ENCODE data around the gene ARHGAP15.

The ARHGAP15 gene

GRCh38 chr2:143312441-143312840 is 183.2 kb downstream of the ARHGAP15 start:
- no peaks in the 10 kb centered on the region for H3K27me3 ChIP-seq (ENCODE audit: control insufficient read depth, insufficient read depth, low read length)
- H3K9ac ChIP-seq (ENCODE audit: low read length): no peak overlapping the region
- no peak overlapping the region for H3K4me3 ChIP-seq (ENCODE audit: low read length)
- H3K27ac ChIP-seq (ENCODE audit: low read depth, low read length): no peak overlapping the region
- no peaks in the 10 kb centered on the region for H3K4me1 ChIP-seq (ENCODE audit: control insufficient read depth, insufficient read depth, low read length)
- no peaks in the 10 kb centered on the region for H3K36me3 ChIP-seq (ENCODE audit: control insufficient read depth, insufficient read depth, low read length)

- H3K4me1 ChIP-seq (ENCODE audit: control insufficient read depth, insufficient read depth, low read length): no peaks in the 10 kb centered on the region
- H3K27me3 ChIP-seq (ENCODE audit: control insufficient read depth, insufficient read depth, low read length): no peaks in the 10 kb centered on the region
- H3K9ac ChIP-seq (ENCODE audit: low read length): no peak overlapping the region
- no peaks in the 10 kb centered on the region for H3K36me3 ChIP-seq (ENCODE audit: control insufficient read depth, insufficient read depth, low read length)
- H3K4me3 ChIP-seq (ENCODE audit: low read length): no peak overlapping the region
- no peak overlapping the region for H3K27ac ChIP-seq (ENCODE audit: low read depth, low read length)
These were observed 184.6 kb downstream of the ARHGAP15 start for GRCh38 chr2:143313861-143314260.

- Histone ChIP-seq H3K4me1 (ENCODE audit: control insufficient read depth, insufficient read depth, low read length) (no peaks in the 10 kb centered on the region), H3K27ac (ENCODE audit: low read depth, low read length) (no peak overlapping the region), H3K4me3 (ENCODE audit: low read length) (no peak overlapping the region), H3K36me3 (ENCODE audit: control insufficient read depth, insufficient read depth, low read length) (no peaks in the 10 kb centered on the region), H3K9ac (ENCODE audit: low read length) (no peak overlapping the region), H3K27me3 (ENCODE audit: control insufficient read depth, insufficient read depth, low read length) (no peaks in the 10 kb centered on the region)
These were observed 192.8 kb downstream of the ARHGAP15 start for GRCh38 chr2:143321994-143322393.

GRCh38 chr2:143329288-143329687 is 200.1 kb downstream of the ARHGAP15 start:
- Histone ChIP-seq H3K27ac (ENCODE audit: low read depth, low read length) (no peak overlapping the region), H3K36me3 (ENCODE audit: control insufficient read depth, insufficient read depth, low read length) (no peaks in the 10 kb centered on the region), H3K4me1 (ENCODE audit: control insufficient read depth, insufficient read depth, low read length) (no peaks in the 10 kb centered on the region), H3K27me3 (ENCODE audit: control insufficient read depth, insufficient read depth, low read length) (no peaks in the 10 kb centered on the region), H3K9ac (ENCODE audit: low read length) (no peak overlapping the region), H3K4me3 (ENCODE audit: low read length) (no peak overlapping the region)

GRCh38 chr2:143333168-143333791 is 204.1 kb downstream of the ARHGAP15 start:
- no peaks in the 10 kb centered on the region for H3K27me3 ChIP-seq (ENCODE audit: control insufficient read depth, insufficient read depth, low read length)
- no peaks in the 10 kb centered on the region for H3K36me3 ChIP-seq (ENCODE audit: control insufficient read depth, insufficient read depth, low read length)
- H3K4me1 ChIP-seq (ENCODE audit: control insufficient read depth, insufficient read depth, low read length): no peaks in the 10 kb centered on the region
- no peak overlapping the region for H3K27ac ChIP-seq (ENCODE audit: low read depth, low read length)
- no peak overlapping the region for H3K4me3 ChIP-seq (ENCODE audit: low read length)
- no peak overlapping the region for H3K9ac ChIP-seq (ENCODE audit: low read length)

- Histone ChIP-seq H3K36me3 (ENCODE audit: control insufficient read depth, insufficient read depth, low read length) (no peaks in the 10 kb centered on the region), H3K9ac (ENCODE audit: low read length) (no peak overlapping the region), H3K4me3 (ENCODE audit: low read length) (no peak overlapping the region), H3K4me1 (ENCODE audit: control insufficient read depth, insufficient read depth, low read length) (no peaks in the 10 kb centered on the region), H3K27me3 (ENCODE audit: control insufficient read depth, insufficient read depth, low read length) (no peaks in the 10 kb centered on the region), H3K27ac (ENCODE audit: low read depth, low read length) (no peak overlapping the region)
These were observed 204.6 kb downstream of the ARHGAP15 start for GRCh38 chr2:143333847-143334246.

- H3K27me3 ChIP-seq (ENCODE audit: control insufficient read depth, insufficient read depth, low read length): no peaks in the 10 kb centered on the region
- no peaks in the 10 kb centered on the region for H3K36me3 ChIP-seq (ENCODE audit: control insufficient read depth, insufficient read depth, low read length)
- no peak overlapping the region for H3K4me3 ChIP-seq (ENCODE audit: low read length)
- no peak overlapping the region for H3K27ac ChIP-seq (ENCODE audit: low read depth, low read length)
- H3K9ac ChIP-seq (ENCODE audit: low read length): no peak overlapping the region
- H3K4me1 ChIP-seq (ENCODE audit: control insufficient read depth, insufficient read depth, low read length): no peaks in the 10 kb centered on the region
These were observed 205.6 kb downstream of the ARHGAP15 start for GRCh38 chr2:143334837-143335236.

GRCh38 chr2:143336719-143337210 is 207.5 kb downstream of the ARHGAP15 start:
- Histone ChIP-seq H3K4me3 (ENCODE audit: low read length) (no peak overlapping the region), H3K36me3 (ENCODE audit: control insufficient read depth, insufficient read depth, low read length) (no peaks in the 10 kb centered on the region), H3K9ac (ENCODE audit: low read length) (no peak overlapping the region), H3K27me3 (ENCODE audit: control insufficient read depth, insufficient read depth, low read length) (no peaks in the 10 kb centered on the region), H3K4me1 (ENCODE audit: control insufficient read depth, insufficient read depth, low read length) (no peaks in the 10 kb centered on the region), H3K27ac (ENCODE audit: low read depth, low read length) (no peak overlapping the region)

GRCh38 chr2:143341478-143341877 is 212.3 kb downstream of the ARHGAP15 start:
- no peaks in the 10 kb centered on the region for H3K36me3 ChIP-seq (ENCODE audit: control insufficient read depth, insufficient read depth, low read length)
- no peak overlapping the region for H3K4me3 ChIP-seq (ENCODE audit: low read length)
- H3K4me1 ChIP-seq (ENCODE audit: control insufficient read depth, insufficient read depth, low read length): no peaks in the 10 kb centered on the region
- H3K27ac ChIP-seq (ENCODE audit: low read depth, low read length): no peak overlapping the region
- no peak overlapping the region for H3K9ac ChIP-seq (ENCODE audit: low read length)
- no peaks in the 10 kb centered on the region for H3K27me3 ChIP-seq (ENCODE audit: control insufficient read depth, insufficient read depth, low read length)

- Histone ChIP-seq H3K27ac (ENCODE audit: low read depth, low read length) (no peak overlapping the region), H3K9ac (ENCODE audit: low read length) (no peak overlapping the region), H3K4me3 (ENCODE audit: low read length) (no peak overlapping the region), H3K36me3 (ENCODE audit: control insufficient read depth, insufficient read depth, low read length) (no peaks in the 10 kb centered on the region), H3K4me1 (ENCODE audit: control insufficient read depth, insufficient read depth, low read length) (no peaks in the 10 kb centered on the region), H3K27me3 (ENCODE audit: control insufficient read depth, insufficient read depth, low read length) (no peaks in the 10 kb centered on the region)
These were observed 215.6 kb downstream of the ARHGAP15 start for GRCh38 chr2:143344780-143345179.

GRCh38 chr2:143345887-143346787 is 216.9 kb downstream of the ARHGAP15 start:
- H3K4me3 ChIP-seq (ENCODE audit: low read length): no peak overlapping the region
- no peaks in the 10 kb centered on the region for H3K27me3 ChIP-seq (ENCODE audit: control insufficient read depth, insufficient read depth, low read length)
- no peak overlapping the region for H3K27ac ChIP-seq (ENCODE audit: low read depth, low read length)
- H3K4me1 ChIP-seq (ENCODE audit: control insufficient read depth, insufficient read depth, low read length): no peaks in the 10 kb centered on the region
- H3K9ac ChIP-seq (ENCODE audit: low read length): no peak overlapping the region
- H3K36me3 ChIP-seq (ENCODE audit: control insufficient read depth, insufficient read depth, low read length): no peaks in the 10 kb centered on the region

GRCh38 chr2:143347271-143347695 is 218.1 kb downstream of the ARHGAP15 start:
- Histone ChIP-seq H3K4me3 (ENCODE audit: low read length) (no peak overlapping the region), H3K27ac (ENCODE audit: low read depth, low read length) (no peak overlapping the region), H3K27me3 (ENCODE audit: control insufficient read depth, insufficient read depth, low read length) (no peaks in the 10 kb centered on the region), H3K4me1 (ENCODE audit: control insufficient read depth, insufficient read depth, low read length) (no peaks in the 10 kb centered on the region), H3K36me3 (ENCODE audit: control insufficient read depth, insufficient read depth, low read length) (no peaks in the 10 kb centered on the region), H3K9ac (ENCODE audit: low read length) (no peak overlapping the region)
